ENCODE data around the gene BLZF1.

GRCh38 chr1:169338617-169339016 is 29.4 kb upstream of the BLZF1 start:
- TF ChIP-seq GATA2 (IDR thresholded peaks at IDR 0.05; ENCODE audit: low read depth, low read length) = no peak
- TF ChIP-seq GATA3 (IDR thresholded peaks at IDR 0.05; ENCODE audit: low read depth, low read length) = no peak
